ENCODE data around the gene WFDC10B.

DNA sequence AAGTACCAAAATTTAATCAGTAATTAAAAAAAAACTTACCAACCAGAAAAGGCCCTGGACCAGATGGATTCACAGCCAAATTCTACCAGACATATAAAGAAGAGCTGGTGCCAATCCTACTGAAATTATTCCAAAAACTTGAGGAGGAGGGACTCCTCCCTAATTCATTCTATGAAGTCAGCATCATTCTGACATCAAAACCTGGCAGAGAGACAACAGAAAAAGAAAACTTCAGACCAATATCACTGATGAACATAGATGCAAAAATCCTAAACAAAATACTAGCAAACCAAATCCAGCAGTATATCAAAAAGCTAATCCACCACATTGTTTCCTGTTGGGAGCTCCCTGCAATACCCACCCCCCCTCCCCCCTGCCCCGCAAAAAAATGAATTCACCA, 34.7 kb downstream of the WFDC10B start, which contains the start of gene WFDC11:
- TF ChIP-seq, protein P1, sequence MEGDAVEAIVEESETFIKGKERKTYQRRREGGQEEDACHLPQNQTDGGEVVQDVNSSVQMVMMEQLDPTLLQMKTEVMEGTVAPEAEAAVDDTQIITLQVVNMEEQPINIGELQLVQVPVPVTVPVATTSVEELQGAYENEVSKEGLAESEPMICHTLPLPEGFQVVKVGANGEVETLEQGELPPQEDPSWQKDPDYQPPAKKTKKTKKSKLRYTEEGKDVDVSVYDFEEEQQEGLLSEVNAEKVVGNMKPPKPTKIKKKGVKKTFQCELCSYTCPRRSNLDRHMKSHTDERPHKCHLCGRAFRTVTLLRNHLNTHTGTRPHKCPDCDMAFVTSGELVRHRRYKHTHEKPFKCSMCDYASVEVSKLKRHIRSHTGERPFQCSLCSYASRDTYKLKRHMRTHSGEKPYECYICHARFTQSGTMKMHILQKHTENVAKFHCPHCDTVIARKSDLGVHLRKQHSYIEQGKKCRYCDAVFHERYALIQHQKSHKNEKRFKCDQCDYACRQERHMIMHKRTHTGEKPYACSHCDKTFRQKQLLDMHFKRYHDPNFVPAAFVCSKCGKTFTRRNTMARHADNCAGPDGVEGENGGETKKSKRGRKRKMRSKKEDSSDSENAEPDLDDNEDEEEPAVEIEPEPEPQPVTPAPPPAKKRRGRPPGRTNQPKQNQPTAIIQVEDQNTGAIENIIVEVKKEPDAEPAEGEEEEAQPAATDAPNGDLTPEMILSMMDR (IDR thresholded peaks at IDR 0.05) = no peak
- no peak for TF ChIP-seq FOXK1 (CRISPR knock-in tag; IDR thresholded peaks at IDR 0.05)
- TF ChIP-seq, protein P2, sequence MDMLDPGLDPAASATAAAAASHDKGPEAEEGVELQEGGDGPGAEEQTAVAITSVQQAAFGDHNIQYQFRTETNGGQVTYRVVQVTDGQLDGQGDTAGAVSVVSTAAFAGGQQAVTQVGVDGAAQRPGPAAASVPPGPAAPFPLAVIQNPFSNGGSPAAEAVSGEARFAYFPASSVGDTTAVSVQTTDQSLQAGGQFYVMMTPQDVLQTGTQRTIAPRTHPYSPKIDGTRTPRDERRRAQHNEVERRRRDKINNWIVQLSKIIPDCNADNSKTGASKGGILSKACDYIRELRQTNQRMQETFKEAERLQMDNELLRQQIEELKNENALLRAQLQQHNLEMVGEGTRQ (CRISPR knock-in tag; IDR thresholded peaks at IDR 0.05) = no peak
- TF ChIP-seq, protein P3, sequence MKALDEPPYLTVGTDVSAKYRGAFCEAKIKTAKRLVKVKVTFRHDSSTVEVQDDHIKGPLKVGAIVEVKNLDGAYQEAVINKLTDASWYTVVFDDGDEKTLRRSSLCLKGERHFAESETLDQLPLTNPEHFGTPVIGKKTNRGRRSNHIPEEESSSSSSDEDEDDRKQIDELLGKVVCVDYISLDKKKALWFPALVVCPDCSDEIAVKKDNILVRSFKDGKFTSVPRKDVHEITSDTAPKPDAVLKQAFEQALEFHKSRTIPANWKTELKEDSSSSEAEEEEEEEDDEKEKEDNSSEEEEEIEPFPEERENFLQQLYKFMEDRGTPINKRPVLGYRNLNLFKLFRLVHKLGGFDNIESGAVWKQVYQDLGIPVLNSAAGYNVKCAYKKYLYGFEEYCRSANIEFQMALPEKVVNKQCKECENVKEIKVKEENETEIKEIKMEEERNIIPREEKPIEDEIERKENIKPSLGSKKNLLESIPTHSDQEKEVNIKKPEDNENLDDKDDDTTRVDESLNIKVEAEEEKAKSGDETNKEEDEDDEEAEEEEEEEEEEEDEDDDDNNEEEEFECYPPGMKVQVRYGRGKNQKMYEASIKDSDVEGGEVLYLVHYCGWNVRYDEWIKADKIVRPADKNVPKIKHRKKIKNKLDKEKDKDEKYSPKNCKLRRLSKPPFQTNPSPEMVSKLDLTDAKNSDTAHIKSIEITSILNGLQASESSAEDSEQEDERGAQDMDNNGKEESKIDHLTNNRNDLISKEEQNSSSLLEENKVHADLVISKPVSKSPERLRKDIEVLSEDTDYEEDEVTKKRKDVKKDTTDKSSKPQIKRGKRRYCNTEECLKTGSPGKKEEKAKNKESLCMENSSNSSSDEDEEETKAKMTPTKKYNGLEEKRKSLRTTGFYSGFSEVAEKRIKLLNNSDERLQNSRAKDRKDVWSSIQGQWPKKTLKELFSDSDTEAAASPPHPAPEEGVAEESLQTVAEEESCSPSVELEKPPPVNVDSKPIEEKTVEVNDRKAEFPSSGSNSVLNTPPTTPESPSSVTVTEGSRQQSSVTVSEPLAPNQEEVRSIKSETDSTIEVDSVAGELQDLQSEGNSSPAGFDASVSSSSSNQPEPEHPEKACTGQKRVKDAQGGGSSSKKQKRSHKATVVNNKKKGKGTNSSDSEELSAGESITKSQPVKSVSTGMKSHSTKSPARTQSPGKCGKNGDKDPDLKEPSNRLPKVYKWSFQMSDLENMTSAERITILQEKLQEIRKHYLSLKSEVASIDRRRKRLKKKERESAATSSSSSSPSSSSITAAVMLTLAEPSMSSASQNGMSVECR (CRISPR knock-in tag; IDR thresholded peaks at IDR 0.05; ENCODE audit: borderline replicate concordance) = no peak
- TF ChIP-seq CREB1 (CRISPR knock-in tag; IDR thresholded peaks at IDR 0.05) = no peak
- TF ChIP-seq ZNF232 (CRISPR knock-in tag; IDR thresholded peaks at IDR 0.05) = no peak
- no peak for TF ChIP-seq SP1 (CRISPR knock-in tag; conservative IDR thresholded peaks at IDR 0.05)
- TF ChIP-seq, protein P4, sequence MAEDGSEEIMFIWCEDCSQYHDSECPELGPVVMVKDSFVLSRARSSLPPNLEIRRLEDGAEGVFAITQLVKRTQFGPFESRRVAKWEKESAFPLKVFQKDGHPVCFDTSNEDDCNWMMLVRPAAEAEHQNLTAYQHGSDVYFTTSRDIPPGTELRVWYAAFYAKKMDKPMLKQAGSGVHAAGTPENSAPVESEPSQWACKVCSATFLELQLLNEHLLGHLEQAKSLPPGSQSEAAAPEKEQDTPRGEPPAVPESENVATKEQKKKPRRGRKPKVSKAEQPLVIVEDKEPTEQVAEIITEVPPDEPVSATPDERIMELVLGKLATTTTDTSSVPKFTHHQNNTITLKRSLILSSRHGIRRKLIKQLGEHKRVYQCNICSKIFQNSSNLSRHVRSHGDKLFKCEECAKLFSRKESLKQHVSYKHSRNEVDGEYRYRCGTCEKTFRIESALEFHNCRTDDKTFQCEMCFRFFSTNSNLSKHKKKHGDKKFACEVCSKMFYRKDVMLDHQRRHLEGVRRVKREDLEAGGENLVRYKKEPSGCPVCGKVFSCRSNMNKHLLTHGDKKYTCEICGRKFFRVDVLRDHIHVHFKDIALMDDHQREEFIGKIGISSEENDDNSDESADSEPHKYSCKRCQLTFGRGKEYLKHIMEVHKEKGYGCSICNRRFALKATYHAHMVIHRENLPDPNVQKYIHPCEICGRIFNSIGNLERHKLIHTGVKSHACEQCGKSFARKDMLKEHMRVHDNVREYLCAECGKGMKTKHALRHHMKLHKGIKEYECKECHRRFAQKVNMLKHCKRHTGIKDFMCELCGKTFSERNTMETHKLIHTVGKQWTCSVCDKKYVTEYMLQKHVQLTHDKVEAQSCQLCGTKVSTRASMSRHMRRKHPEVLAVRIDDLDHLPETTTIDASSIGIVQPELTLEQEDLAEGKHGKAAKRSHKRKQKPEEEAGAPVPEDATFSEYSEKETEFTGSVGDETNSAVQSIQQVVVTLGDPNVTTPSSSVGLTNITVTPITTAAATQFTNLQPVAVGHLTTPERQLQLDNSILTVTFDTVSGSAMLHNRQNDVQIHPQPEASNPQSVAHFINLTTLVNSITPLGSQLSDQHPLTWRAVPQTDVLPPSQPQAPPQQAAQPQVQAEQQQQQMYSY (CRISPR knock-in tag; IDR thresholded peaks at IDR 0.05) = no peak
- no peak for TF ChIP-seq NR1H2 (CRISPR knock-in tag; IDR thresholded peaks at IDR 0.05)

Data from WTC11 (cell line).